SU-DHL-6 (cell line): ENCODE data around the gene NELFB.

ENCODE experiments used
- H2AFZ ChIP-seq: fragments of 200-600 bp; sonication (generic); 2 replicates; pipeline ENCODE4 v1.6.1; 2014; ENCODE audit warnings: low read depth, mild to moderate bottlenecking, moderate library complexity, mixed read lengths, antibody characterized with exemption, low read length; ENCODE audit not compliant: severe bottlenecking
- H3F3A ChIP-seq: fragments of 200-600 bp; shearing (Covaris generic); 2 replicates; pipeline ENCODE4 v1.6.0; 2016; ENCODE audit warnings: antibody characterized with exemption, mild to moderate bottlenecking; ENCODE audit not compliant: insufficient read depth
- H3K27ac ChIP-seq: fragments of 200-600 bp; sonication (generic); 2 replicates; pipeline ENCODE4 v1.5.1; 2016; ENCODE audit warnings: low read depth, mild to moderate bottlenecking, low read length, moderate library complexity, mixed read lengths
- H3K27me3 ChIP-seq: fragments of 200-600 bp; sonication (generic), shearing (Covaris generic); 2 replicates; pipeline ENCODE4 v1.6.0; 2014; ENCODE audit warnings: mild to moderate bottlenecking, low read length
- H3K36me3 ChIP-seq: fragments of 200-600 bp; sonication (generic); 2 replicates; pipeline ENCODE4 v1.6.1; 2014; ENCODE audit warnings: mild to moderate bottlenecking, low read length, mixed read lengths
- H3K4me2 ChIP-seq: fragments of 300-600, 200-600 bp; shearing (Covaris generic), sonication (generic); 2 replicates; pipeline ENCODE4 v1.6.0; 2014; ENCODE audit warnings: low read length, low read depth, mild to moderate bottlenecking; ENCODE audit not compliant: poor library complexity, severe bottlenecking
- H3K4me3 ChIP-seq: fragments of 200-600 bp; sonication (generic); 2 replicates; pipeline ENCODE4 v1.5.1; 2014; ENCODE audit warnings: antibody characterized with exemption, low read length, mild to moderate bottlenecking, mixed read lengths; ENCODE audit not compliant: insufficient read depth, poor library complexity, severe bottlenecking
- H3K79me2 ChIP-seq: fragments of 200-600 bp; sonication (generic); 2 replicates; pipeline ENCODE4 v1.6.1; 2014; ENCODE audit warnings: mild to moderate bottlenecking, low read length, moderate library complexity; ENCODE audit not compliant: insufficient read depth
- H3K9ac ChIP-seq: fragments of 200-600 bp; sonication (generic); 2 replicates; pipeline ENCODE4 v1.7.0; 2014; ENCODE audit warnings: mild to moderate bottlenecking, low read length
- H3K9me2 ChIP-seq: fragments of 200-600 bp; sonication (generic); replicated peaks from 2 replicates; pipeline ENCODE4 v1.6.1; 2014; ENCODE audit warnings: low read length; ENCODE audit not compliant: insufficient read depth
- H3K9me3 ChIP-seq: fragments of 200-600 bp; sonication (generic); 2 replicates; pipeline ENCODE4 v1.6.1; 2014; ENCODE audit warnings: low read length, mixed read lengths; ENCODE audit not compliant: insufficient read depth
- H4K20me1 ChIP-seq: fragments of 200-600 bp; sonication (generic); 2 replicates; pipeline ENCODE4 v1.6.1; 2014; ENCODE audit warnings: low read depth, mild to moderate bottlenecking, antibody characterized with exemption, low read length, moderate library complexity, mixed read lengths
- CTCF ChIP-seq: fragments of 200-600 bp; sonication (generic); IDR thresholded peaks from one replicate; pipeline ENCODE4 v1.5.1; 2017; ENCODE audit warnings: antibody characterized with exemption, mild to moderate bottlenecking, low read length, moderate library complexity; ENCODE audit not compliant: insufficient read depth, poor library complexity, severe bottlenecking
- EZH2phosphoT487 ChIP-seq: fragments of 200-600 bp; sonication (generic), shearing (Covaris generic); conservative IDR thresholded peaks from 2 replicates; pipeline ENCODE4 v1.6.1; 2018; ENCODE audit warnings: mild to moderate bottlenecking, antibody characterized with exemption, low read length, moderate library complexity, mixed read lengths

The NELFB gene

GRCh38 chr9:137311986-137312851 is 57.1 kb downstream of the NELFB start:
- no peak overlapping the region for H3K9ac ChIP-seq
- H2AFZ ChIP-seq, result no peak overlapping the region
- H4K20me1 ChIP-seq, result no peaks in the 10 kb centered on the region
- TF ChIP-seq CTCF (no peak), EZH2phosphoT487 (no peak)
- H3K36me3 ChIP-seq, result no peaks in the 10 kb centered on the region
- H3F3A ChIP-seq, result no peaks in the 10 kb centered on the region
- H3K9me2 ChIP-seq, result no peaks in the 10 kb centered on the region
- no peak overlapping the region for H3K27ac ChIP-seq
- no peaks in the 10 kb centered on the region for H3K9me3 ChIP-seq
- H3K79me2 ChIP-seq, result no peaks in the 10 kb centered on the region
- no peaks in the 10 kb centered on the region for H3K27me3 ChIP-seq
- no peak overlapping the region for H3K4me3 ChIP-seq
- H3K4me2 ChIP-seq, result no peak overlapping the region

- no peak for TF ChIP-seq EZH2phosphoT487
- TF ChIP-seq CTCF, result no peak
These were observed 57.8 kb downstream of the NELFB start for GRCh38 chr9:137312852-137313325.

DNA sequence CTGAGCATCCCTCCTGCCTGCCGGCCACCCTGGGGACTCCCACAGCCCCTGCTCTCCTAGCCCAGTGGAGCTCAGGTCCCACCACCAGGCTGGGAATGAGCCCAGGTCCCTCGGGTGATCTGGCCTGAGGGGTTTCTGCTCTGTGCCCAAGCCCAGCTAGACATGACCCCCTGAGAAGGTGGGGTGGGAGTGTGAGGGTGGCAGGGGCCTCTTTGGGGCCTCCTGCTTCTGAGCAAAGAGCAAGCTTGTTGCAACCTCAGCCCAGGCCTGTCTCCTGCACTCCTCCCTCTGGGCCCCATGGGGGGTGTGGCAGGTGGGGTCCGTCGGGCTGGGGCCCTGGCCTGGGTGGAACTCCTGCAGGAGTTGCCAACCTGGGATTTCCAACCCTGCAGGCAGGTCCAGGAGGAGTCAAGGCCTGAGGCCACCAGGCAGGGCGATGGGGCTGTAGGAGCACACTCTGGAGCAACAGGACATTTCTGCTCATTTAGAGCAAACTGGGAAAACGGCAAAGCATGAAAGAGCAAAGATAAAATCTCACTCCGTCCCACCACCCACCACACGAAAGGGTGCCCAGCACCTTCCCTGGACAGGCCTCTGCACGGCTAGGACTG is 58.3 kb downstream of the NELFB start:
- H3K9me2 ChIP-seq, result no peaks in the 10 kb centered on the region
- no peaks in the 10 kb centered on the region for H4K20me1 ChIP-seq
- H3K9ac ChIP-seq, result no peak overlapping the region
- H3K27me3 ChIP-seq, result no peaks in the 10 kb centered on the region
- H3K4me2 ChIP-seq, result no peak overlapping the region
- TF ChIP-seq CTCF (no peak), EZH2phosphoT487 (no peak)
- H3K36me3 ChIP-seq, result no peaks in the 10 kb centered on the region
- no peak overlapping the region for H2AFZ ChIP-seq
- H3K79me2 ChIP-seq, result no peaks in the 10 kb centered on the region
- no peaks in the 10 kb centered on the region for H3K9me3 ChIP-seq
- no peaks in the 10 kb centered on the region for H3F3A ChIP-seq
- H3K4me3 ChIP-seq, result no peak overlapping the region
- H3K27ac ChIP-seq, result no peak overlapping the region

More at GRCh38 chr9:137312852-137313325, 57.8 kb downstream of the NELFB start:
- no peak overlapping the region for H3K4me2 ChIP-seq
- H3K4me3 ChIP-seq, result no peak overlapping the region
- no peaks in the 10 kb centered on the region for H3K9me3 ChIP-seq
- no peaks in the 10 kb centered on the region for H3K36me3 ChIP-seq
- no peaks in the 10 kb centered on the region for H3K79me2 ChIP-seq
- no peak overlapping the region for H3K27ac ChIP-seq
- H3K27me3 ChIP-seq, result no peaks in the 10 kb centered on the region
- H4K20me1 ChIP-seq, result no peaks in the 10 kb centered on the region
- no peaks in the 10 kb centered on the region for H3K9me2 ChIP-seq
- no peak overlapping the region for H2AFZ ChIP-seq
- H3K9ac ChIP-seq, result no peak overlapping the region
- no peaks in the 10 kb centered on the region for H3F3A ChIP-seq
